Glutamatergic neuron (in vitro differentiated cells): ENCODE results near the gene CYP26B1. TPM values are rescaled to one million over a fixed set of nuclear protein-coding genes. Genes with fewer than 3 reads are reported as not detected.

Source experiments
- DNase-seq: peaks from one replicate; pipeline ENCODE4 v3.0.0; 2022
- H3K27ac Mint-ChIP-seq: one replicate; pipeline ENCODE4 v1.8.0; 2020; ENCODE audit warnings: mild to moderate bottlenecking, mixed read lengths, inconsistent platforms; ENCODE audit not compliant: unreplicated experiment
- H3K27me3 Mint-ChIP-seq: one replicate; pipeline ENCODE4 v1.8.0; 2020; ENCODE audit warnings: mild to moderate bottlenecking, moderate library complexity, mixed read lengths, inconsistent platforms; ENCODE audit not compliant: unreplicated experiment
- H3K36me3 Mint-ChIP-seq: one replicate; pipeline ENCODE4 v1.8.0; 2020; ENCODE audit warnings: mild to moderate bottlenecking, mixed read lengths, inconsistent platforms; ENCODE audit not compliant: unreplicated experiment
- H3K4me1 Mint-ChIP-seq: one replicate; pipeline ENCODE4 v1.8.0; 2020; ENCODE audit warnings: mild to moderate bottlenecking, low read depth, mixed read lengths, inconsistent platforms; ENCODE audit not compliant: unreplicated experiment
- H3K4me3 Mint-ChIP-seq: one replicate; pipeline ENCODE4 v1.8.0; 2020; ENCODE audit warnings: mild to moderate bottlenecking, mixed read lengths, inconsistent platforms; ENCODE audit not compliant: unreplicated experiment
- H3K9me3 Mint-ChIP-seq: one replicate; pipeline ENCODE4 v1.8.0; 2020; ENCODE audit warnings: mild to moderate bottlenecking, moderate library complexity, mixed read lengths, inconsistent platforms; ENCODE audit not compliant: unreplicated experiment
- CTCF ChIP-seq: fragments of 200-600 bp; sonication (generic); IDR thresholded peaks from one replicate; pipeline ENCODE4 v1.5.0; 2021; ENCODE audit not compliant: partially characterized antibody, unreplicated experiment
- total RNA-seq: library from RNA; stranded (reverse); fragmentation: NEBNext Ultra II Directional; extraction: Animal tissue kit (Norgen Biotek cat#: 25700); gene quantifications from one replicate; pipeline ENCODE4 v1.2.1, GENCODE V29; 2021; ENCODE audit not compliant: unreplicated experiment

Gene CYP26B1
- total RNA-seq, 1 donor from 2014 or later = 9.7 TPM

- peaks cover 14% of the 10 kb centered on the region for H3K27me3 Mint-ChIP-seq
- DNase-seq = no peak
- peaks cover 12% of the 10 kb centered on the region for H3K4me1 Mint-ChIP-seq
- TF ChIP-seq CTCF = no peak
- H3K4me3 Mint-ChIP-seq = no peak overlapping the region
- peaks cover 11% of the 10 kb centered on the region for H3K9me3 Mint-ChIP-seq
- H3K36me3 Mint-ChIP-seq = no peaks in the 10 kb centered on the region
- H3K27ac Mint-ChIP-seq = no peak overlapping the region
Measured at GRCh38 chr2:72153026-72153791, 5.5 kb upstream of the CYP26B1 start.

- no peak for TF ChIP-seq CTCF
- no peaks in the 10 kb centered on the region for H3K36me3 Mint-ChIP-seq
- H3K4me3 Mint-ChIP-seq = no peak overlapping the region
- H3K27ac Mint-ChIP-seq = no peak overlapping the region
- DNase-seq = no peak
- H3K27me3 Mint-ChIP-seq = peaks cover 25% of the 10 kb centered on the region
- H3K9me3 Mint-ChIP-seq = peaks cover 18% of the 10 kb centered on the region
- H3K4me1 Mint-ChIP-seq = peaks cover 16% of the 10 kb centered on the region
Measured at GRCh38 chr2:72150861-72151356, 3.2 kb upstream of the CYP26B1 start.

- DNase-seq = peak; percentile 86
- H3K27me3 Mint-ChIP-seq = peaks cover 27% of the 10 kb centered on the region
- H3K4me1 Mint-ChIP-seq = peaks cover 16% of the 10 kb centered on the region
- H3K9me3 Mint-ChIP-seq = peaks cover 20% of the 10 kb centered on the region
- H3K27ac Mint-ChIP-seq = peak overlapping the region; percentile 48
- TF ChIP-seq CTCF = peak; percentile 93
- H3K36me3 Mint-ChIP-seq = no peaks in the 10 kb centered on the region
- peak overlapping the region; percentile 85 for H3K4me3 Mint-ChIP-seq
Measured at GRCh38 chr2:72150157-72150860, 2.6 kb upstream of the CYP26B1 start.

- no peak for DNase-seq
- H3K4me1 Mint-ChIP-seq = peaks cover 16% of the 10 kb centered on the region
- TF ChIP-seq CTCF = no peak
Measured at GRCh38 chr2:72149556-72150156, 2.0 kb upstream of the CYP26B1 start.

More at GRCh38 chr2:72149556-72150156, 2.0 kb upstream of the CYP26B1 start:
- no peak overlapping the region for H3K27ac Mint-ChIP-seq
- no peaks in the 10 kb centered on the region for H3K36me3 Mint-ChIP-seq
- peaks cover 27% of the 10 kb centered on the region for H3K27me3 Mint-ChIP-seq
- peak overlapping the region; percentile 85 for H3K4me3 Mint-ChIP-seq
- peaks cover 20% of the 10 kb centered on the region for H3K9me3 Mint-ChIP-seq
